Hematopoietic multipotent progenitor cell treated with erythropoietin and hydrocortisone succinate and interleukin-3 and kit ligand, for 4 days (in vitro differentiated cells): ENCODE results near the gene PUM1.
"Not testable (repeated sequence)": the region's sequence is repeated elsewhere in the genome, so short reads cannot be mapped to it uniquely, and the experiment has no call there.

Experiments used
- DNase-seq: peaks from one replicate; pipeline ENCODE4 v3.0.0-alpha.2; 2015

Gene PUM1

GRCh38 chr1:30962609-30963508 is 102.7 kb downstream of the PUM1 start:
- no peak for DNase-seq

GRCh38 chr1:30957560-30958222 is 107.8 kb downstream of the PUM1 start:
- no peak for DNase-seq

GRCh38 chr1:30955448-30956015 is 110.0 kb downstream of the PUM1 start:
- no peak for DNase-seq

GRCh38 chr1:30953685-30954084 is 111.8 kb downstream of the PUM1 start:
- no peak for DNase-seq

- DNase-seq = no peak
Measured at GRCh38 chr1:30952098-30952497, 113.4 kb downstream of the PUM1 start.

- no peak for DNase-seq
Measured at GRCh38 chr1:30950700-30951099, 114.8 kb downstream of the PUM1 start.

GRCh38 chr1:30950053-30950452 is 115.5 kb downstream of the PUM1 start:
- DNase-seq = no peak

GRCh38 chr1:30949487-30949838 is 116.1 kb downstream of the PUM1 start:
- not testable (repeated sequence) for DNase-seq

- DNase-seq = not testable (repeated sequence)
Measured at GRCh38 chr1:30948813-30949486, 116.6 kb downstream of the PUM1 start.

GRCh38 chr1:30948278-30948677 is 117.2 kb downstream of the PUM1 start:
- DNase-seq = no peak

- no peak for DNase-seq
Measured at GRCh38 chr1:30947212-30947611, 118.3 kb downstream of the PUM1 start.

- no peak for DNase-seq
Measured at GRCh38 chr1:30942326-30942963, 123.1 kb downstream of the PUM1 start.

GRCh38 chr1:30940541-30940940 is 125.0 kb downstream of the PUM1 start:
- DNase-seq = no peak

- no peak for DNase-seq
Measured at GRCh38 chr1:30936541-30937171, 128.9 kb downstream of the PUM1 start.

- not testable (repeated sequence) for DNase-seq
Measured at GRCh38 chr1:30935758-30936157, 129.8 kb downstream of the PUM1 start.

- DNase-seq = no peak
Measured at GRCh38 chr1:30934613-30935012, 130.9 kb downstream of the PUM1 start.

- no peak for DNase-seq
Measured at GRCh38 chr1:30933874-30934252, 131.7 kb downstream of the PUM1 start.

GRCh38 chr1:30930631-30931173 is 134.8 kb downstream of the PUM1 start:
- no peak for DNase-seq

- no peak for DNase-seq
Measured at GRCh38 chr1:30929944-30930525, 135.5 kb downstream of the PUM1 start.

- peak; percentile 80 for DNase-seq
Measured at GRCh38 chr1:30929135-30929889, 136.2 kb downstream of the PUM1 start.

- DNase-seq = no peak
Measured at GRCh38 chr1:30928789-30929134, 136.8 kb downstream of the PUM1 start.
